Epithelial cell of proximal tubule (primary cell): Measurements from ENCODE around the gene UBE2D4. TPM values are rescaled to one million over a fixed set of nuclear protein-coding genes. Genes with fewer than 3 reads are reported as not detected.
A peak's percentile ranks its signal among the peaks of the same experiment; 100 is the strongest.

Experiments
- DNase-seq: peaks from one replicate; pipeline ENCODE4 v3.0.0-alpha.2; 2011; ENCODE audit warnings: low read depth
- H3K4me3 ChIP-seq: 2 replicates; pipeline ENCODE4 v1.5.1; 2011; ENCODE audit warnings: low read depth, mild to moderate bottlenecking, low read length
- CTCF ChIP-seq: conservative IDR thresholded peaks from 2 replicates; pipeline ENCODE4 v1.5.1; 2012; ENCODE audit warnings: low read depth, mild to moderate bottlenecking, low read length
- total RNA-seq: library from RNA; depleted of rRNA; stranded (reverse); fragments of >200 nt; gene quantifications from 2 replicates; pipeline ENCODE4 v1.2.3, GENCODE V29; 2015

Gene UBE2D4
- total RNA-seq, 1 donor from 2014 or later = 26.7 TPM

DNA sequence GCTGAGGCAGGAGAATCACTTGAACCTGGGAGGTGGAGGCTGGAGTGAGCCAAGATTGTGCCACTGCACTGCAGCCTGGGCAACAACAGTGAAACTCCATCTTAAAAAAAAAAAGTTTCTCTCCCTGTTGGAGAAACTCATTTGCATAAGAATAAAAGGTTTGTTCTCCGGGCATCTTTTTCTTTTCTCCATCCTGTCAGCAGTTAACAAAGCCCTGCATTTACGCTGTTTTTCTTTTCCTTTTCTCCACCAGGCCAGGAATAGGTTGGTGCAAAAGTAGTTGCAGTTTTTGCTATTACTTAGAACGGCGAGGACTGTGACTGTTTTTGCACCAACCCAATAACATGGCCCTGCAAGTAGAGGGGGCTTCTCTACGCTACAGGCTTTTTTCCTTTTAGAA lies 10.3 kb upstream of the UBE2D4 start:
- H3K4me3 ChIP-seq = no peak overlapping the region
- no peak for DNase-seq
- no peak for TF ChIP-seq CTCF

- no peak overlapping the region for H3K4me3 ChIP-seq
- TF ChIP-seq CTCF = no peak
- no peak for DNase-seq
Observed at GRCh38 chr7:43921423-43921822, 4.8 kb upstream of the UBE2D4 start.

GRCh38 chr7:43922726-43923125 lies 3.5 kb upstream of the UBE2D4 start:
- DNase-seq = no peak
- no peak for TF ChIP-seq CTCF
- no peak overlapping the region for H3K4me3 ChIP-seq

DNA sequence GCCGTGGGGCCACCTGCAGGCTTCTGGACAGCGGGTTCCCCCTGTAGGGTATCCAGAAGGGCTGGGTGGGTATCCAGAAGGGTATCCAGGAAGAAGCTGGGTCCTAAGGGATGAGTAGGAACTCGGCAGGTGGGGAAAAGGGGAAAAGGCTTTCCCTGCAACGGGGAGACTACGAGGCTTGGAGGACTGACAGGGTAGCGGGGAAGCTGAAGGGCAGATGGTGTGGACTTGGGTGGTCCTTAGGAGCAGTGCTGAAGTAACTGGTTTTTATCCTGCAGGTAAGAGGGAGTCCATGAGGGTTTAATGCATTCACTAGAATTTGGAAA lies 525 bp downstream of the UBE2D4 start:
- peak overlapping the region; percentile 83 for H3K4me3 ChIP-seq
- TF ChIP-seq CTCF = peak; percentile 27
- DNase-seq = no peak

- no peak overlapping the region for H3K4me3 ChIP-seq
- no peak for TF ChIP-seq CTCF
- DNase-seq = no peak
Observed at GRCh38 chr7:43927810-43928209, 1.6 kb downstream of the UBE2D4 start.

- no peak for TF ChIP-seq CTCF
- no peak overlapping the region for H3K4me3 ChIP-seq
- DNase-seq = no peak
Observed at GRCh38 chr7:43929529-43930457, 3.6 kb downstream of the UBE2D4 start.

- DNase-seq = no peak
- no peak for TF ChIP-seq CTCF
Observed at GRCh38 chr7:43931346-43931745, 5.1 kb downstream of the UBE2D4 start.

More at GRCh38 chr7:43931346-43931745, 5.1 kb downstream of the UBE2D4 start:
- no peak overlapping the region for H3K4me3 ChIP-seq
